Measurements from ENCODE around the gene CFAP100. TPM values are rescaled to one million over a fixed set of nuclear protein-coding genes. Genes with fewer than 3 reads are reported as not detected.

CFAP100 gene
- total RNA-seq, 1 donor from 2014 or later = not detected

DNA sequence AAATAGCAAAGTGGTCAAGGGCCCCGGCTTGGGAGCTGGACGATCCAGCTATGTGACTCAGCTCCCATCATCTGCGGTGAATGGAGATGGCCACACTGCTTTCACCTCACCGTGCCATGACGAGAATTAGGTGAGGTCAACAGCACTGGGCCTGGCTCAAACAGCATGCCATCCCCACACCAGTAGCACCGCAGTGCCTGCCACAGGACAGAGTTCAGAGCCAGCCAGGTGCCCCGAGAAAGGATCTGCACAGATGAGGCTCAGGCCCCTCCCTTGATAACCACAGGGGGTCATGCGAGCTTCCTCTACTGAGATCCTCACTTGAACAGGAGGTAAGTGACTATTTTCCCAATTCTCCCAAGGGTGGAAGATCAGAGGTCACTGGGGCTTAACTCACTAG is 51.6 kb downstream of the CFAP100 start:
- TF ChIP-seq EZH2phosphoT487 (IDR thresholded peaks at IDR 0.05) (no peak), EZH2 (IDR thresholded peaks at IDR 0.05) (no peak)
- TF ChIP-seq, protein P1, sequence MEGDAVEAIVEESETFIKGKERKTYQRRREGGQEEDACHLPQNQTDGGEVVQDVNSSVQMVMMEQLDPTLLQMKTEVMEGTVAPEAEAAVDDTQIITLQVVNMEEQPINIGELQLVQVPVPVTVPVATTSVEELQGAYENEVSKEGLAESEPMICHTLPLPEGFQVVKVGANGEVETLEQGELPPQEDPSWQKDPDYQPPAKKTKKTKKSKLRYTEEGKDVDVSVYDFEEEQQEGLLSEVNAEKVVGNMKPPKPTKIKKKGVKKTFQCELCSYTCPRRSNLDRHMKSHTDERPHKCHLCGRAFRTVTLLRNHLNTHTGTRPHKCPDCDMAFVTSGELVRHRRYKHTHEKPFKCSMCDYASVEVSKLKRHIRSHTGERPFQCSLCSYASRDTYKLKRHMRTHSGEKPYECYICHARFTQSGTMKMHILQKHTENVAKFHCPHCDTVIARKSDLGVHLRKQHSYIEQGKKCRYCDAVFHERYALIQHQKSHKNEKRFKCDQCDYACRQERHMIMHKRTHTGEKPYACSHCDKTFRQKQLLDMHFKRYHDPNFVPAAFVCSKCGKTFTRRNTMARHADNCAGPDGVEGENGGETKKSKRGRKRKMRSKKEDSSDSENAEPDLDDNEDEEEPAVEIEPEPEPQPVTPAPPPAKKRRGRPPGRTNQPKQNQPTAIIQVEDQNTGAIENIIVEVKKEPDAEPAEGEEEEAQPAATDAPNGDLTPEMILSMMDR (IDR thresholded peaks at IDR 0.05) = no peak
- Histone ChIP-seq H3K4me2 (no peak overlapping the region), H3K4me3 (no peak overlapping the region), H3K79me2 (ENCODE audit: low read depth) (no peaks in the 10 kb centered on the region), H3F3A (ENCODE audit: low read depth) (no peaks in the 10 kb centered on the region), H3K4me1 (peaks cover 10% of the 10 kb centered on the region), H3K27me3 (no peaks in the 10 kb centered on the region), H3K36me3 (no peaks in the 10 kb centered on the region), H2AFZ (replicated peaks) (no peak overlapping the region), H3K9ac (no peak overlapping the region), H4K20me1 (ENCODE audit: low read depth) (peaks cover 3% of the 10 kb centered on the region), H3K27ac (no peak overlapping the region), H3K9me3 (ENCODE audit: low read depth) (no peaks in the 10 kb centered on the region)
- Mint-ChIP-seq H3K4me3 (no peak overlapping the region), H3K9me3 (no peaks in the 10 kb centered on the region), H3K27me3 (ENCODE audit: insufficient read depth, low read depth) (peaks cover 7% of the 10 kb centered on the region), H3K4me1 (peaks cover 7% of the 10 kb centered on the region), H3K27ac (no peak overlapping the region), H3K36me3 (peaks cover 7% of the 10 kb centered on the region)
- DNase-seq (ENCODE audit: low spot score) = peak; percentile 44

DNA sequence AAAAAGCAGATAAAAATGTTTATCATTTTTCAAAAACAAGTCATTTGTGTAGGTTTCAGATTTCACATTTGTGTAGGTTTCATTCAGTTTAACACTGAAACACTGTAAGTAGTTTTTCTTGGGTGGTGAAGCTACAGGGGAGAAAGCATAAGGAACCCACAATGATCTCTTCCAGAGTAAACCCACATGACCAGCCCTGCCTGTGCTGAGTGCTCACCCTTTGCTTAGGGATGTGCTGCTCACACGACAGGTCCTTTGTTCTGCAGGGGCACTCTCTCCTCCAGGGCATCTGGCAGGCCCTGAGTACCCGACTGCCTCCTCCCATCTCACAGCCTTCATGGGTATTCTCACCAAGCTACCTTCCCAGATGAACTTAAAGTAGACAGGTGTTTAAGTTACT is 52.1 kb downstream of the CFAP100 start:
- Mint-ChIP-seq H3K27ac (peak overlapping the region; percentile 22), H3K4me3 (no peak overlapping the region), H3K36me3 (peaks cover 11% of the 10 kb centered on the region), H3K9me3 (no peaks in the 10 kb centered on the region), H3K4me1 (peaks cover 7% of the 10 kb centered on the region), H3K27me3 (ENCODE audit: insufficient read depth, low read depth) (peaks cover 6% of the 10 kb centered on the region)
- Histone ChIP-seq H3K4me1 (peaks cover 7% of the 10 kb centered on the region), H3K9me3 (ENCODE audit: low read depth) (no peaks in the 10 kb centered on the region), H3F3A (ENCODE audit: low read depth) (no peaks in the 10 kb centered on the region), H3K4me2 (no peak overlapping the region), H3K27me3 (no peaks in the 10 kb centered on the region), H3K9ac (no peak overlapping the region), H3K27ac (no peak overlapping the region), H3K4me3 (no peak overlapping the region), H3K79me2 (ENCODE audit: low read depth) (no peaks in the 10 kb centered on the region), H4K20me1 (ENCODE audit: low read depth) (peaks cover 3% of the 10 kb centered on the region), H3K36me3 (no peaks in the 10 kb centered on the region), H2AFZ (replicated peaks) (no peak overlapping the region)
- TF ChIP-seq EZH2 (IDR thresholded peaks at IDR 0.05) = no peak
- no peak for TF ChIP-seq EZH2phosphoT487 (IDR thresholded peaks at IDR 0.05)
- TF ChIP-seq, protein P1 (IDR thresholded peaks at IDR 0.05) = no peak
- no peak for DNase-seq (ENCODE audit: low spot score)

GRCh38 chr3:126447456-126448106 is 52.9 kb downstream of the CFAP100 start:
- peaks cover 3% of the 10 kb centered on the region for H4K20me1 ChIP-seq (ENCODE audit: low read depth)
- no peak for DNase-seq (ENCODE audit: low spot score)
- Mint-ChIP-seq H3K4me1 (peaks cover 7% of the 10 kb centered on the region), H3K9me3 (no peaks in the 10 kb centered on the region), H3K27me3 (ENCODE audit: insufficient read depth, low read depth) (peaks cover 5% of the 10 kb centered on the region), H3K36me3 (peaks cover 16% of the 10 kb centered on the region), H3K4me3 (no peak overlapping the region), H3K27ac (peak overlapping the region; percentile 60)
- H3K36me3 ChIP-seq = no peaks in the 10 kb centered on the region
- no peak overlapping the region for H2AFZ ChIP-seq (replicated peaks)
- no peak overlapping the region for H3K27ac ChIP-seq
- H3K9me3 ChIP-seq (ENCODE audit: low read depth) = no peaks in the 10 kb centered on the region
- no peaks in the 10 kb centered on the region for H3K27me3 ChIP-seq
- peaks cover 7% of the 10 kb centered on the region for H3K4me1 ChIP-seq
- no peaks in the 10 kb centered on the region for H3F3A ChIP-seq (ENCODE audit: low read depth)
- TF ChIP-seq EZH2 (IDR thresholded peaks at IDR 0.05) (no peak), EZH2phosphoT487 (IDR thresholded peaks at IDR 0.05) (no peak)
- TF ChIP-seq, protein P1 (IDR thresholded peaks at IDR 0.05) = no peak
- no peak overlapping the region for H3K4me3 ChIP-seq
- H3K79me2 ChIP-seq (ENCODE audit: low read depth) = no peaks in the 10 kb centered on the region
- no peak overlapping the region for H3K9ac ChIP-seq
- H3K4me2 ChIP-seq = no peak overlapping the region

All from neural progenitor cell (in vitro differentiated cells).